HG02798 (cell line): ENCODE measurements around the gene CDH23.

Experiments
- ATAC-seq: cut with Tn5 transposase; IDR thresholded peaks from one replicate; pipeline ENCODE4 v1.9.1; 2021; ENCODE audit warnings: mild to moderate bottlenecking; ENCODE audit not compliant: unreplicated experiment, poor library complexity

CDH23 gene

DNA sequence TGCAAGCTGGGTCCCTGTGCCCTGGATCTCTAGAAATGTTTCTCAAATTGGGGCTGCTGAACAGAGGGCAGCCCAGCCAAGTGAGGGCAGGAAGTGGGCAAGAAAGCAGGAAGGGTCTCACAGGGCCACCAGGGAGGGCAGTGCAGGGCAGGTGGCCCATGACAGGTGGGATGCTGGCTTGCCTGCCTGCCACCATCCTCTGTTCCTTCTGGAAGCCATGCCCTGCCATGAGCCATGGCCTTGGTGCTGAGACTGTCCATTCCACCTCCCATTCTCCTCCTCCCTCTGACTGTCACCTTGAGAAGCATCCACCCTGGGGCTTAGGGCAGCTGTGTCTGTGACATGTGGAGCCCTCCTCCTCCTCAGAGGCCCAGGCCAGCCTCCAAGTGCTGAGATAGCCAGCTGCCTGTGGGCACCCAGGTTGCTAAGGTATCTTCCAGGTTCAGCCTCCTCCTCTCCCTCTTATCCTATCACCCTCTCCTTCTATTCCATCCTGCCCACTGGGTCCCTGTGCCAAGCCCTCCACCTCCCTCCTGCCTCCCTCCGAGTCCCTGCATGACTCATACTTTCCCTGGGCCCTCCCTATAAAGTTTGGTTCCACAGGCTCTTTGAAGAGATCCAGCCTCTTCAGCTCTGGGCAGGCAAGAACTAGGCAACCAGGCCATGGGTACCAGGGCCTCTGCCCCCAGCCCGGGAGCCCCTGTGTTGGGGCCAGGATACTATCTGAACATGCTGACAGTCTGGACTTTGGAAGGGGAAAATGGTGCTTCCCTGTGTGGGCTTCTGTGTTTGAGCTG lies 375.3 kb downstream of the CDH23 start:
- ATAC-seq, result no peak

DNA sequence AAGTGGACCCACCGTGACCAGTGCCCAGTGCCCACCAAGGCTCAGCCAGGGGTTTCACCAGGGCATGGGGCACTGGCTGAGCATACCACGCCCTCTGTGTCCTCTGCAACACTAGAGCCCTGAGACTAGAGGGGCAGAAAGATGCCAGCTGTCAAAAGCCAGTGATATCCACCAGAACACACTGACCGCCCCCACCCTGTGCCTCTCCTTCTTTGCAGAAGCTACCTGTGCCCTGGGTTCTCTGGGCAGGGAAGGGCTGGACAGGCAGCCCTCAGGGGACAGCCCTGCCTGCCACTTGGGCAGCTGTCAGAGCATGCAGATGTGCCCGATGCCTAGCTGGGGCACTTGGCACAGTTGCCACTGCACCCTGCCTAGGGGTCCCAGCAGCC lies 376.1 kb downstream of the CDH23 start:
- ATAC-seq, result no peak

DNA sequence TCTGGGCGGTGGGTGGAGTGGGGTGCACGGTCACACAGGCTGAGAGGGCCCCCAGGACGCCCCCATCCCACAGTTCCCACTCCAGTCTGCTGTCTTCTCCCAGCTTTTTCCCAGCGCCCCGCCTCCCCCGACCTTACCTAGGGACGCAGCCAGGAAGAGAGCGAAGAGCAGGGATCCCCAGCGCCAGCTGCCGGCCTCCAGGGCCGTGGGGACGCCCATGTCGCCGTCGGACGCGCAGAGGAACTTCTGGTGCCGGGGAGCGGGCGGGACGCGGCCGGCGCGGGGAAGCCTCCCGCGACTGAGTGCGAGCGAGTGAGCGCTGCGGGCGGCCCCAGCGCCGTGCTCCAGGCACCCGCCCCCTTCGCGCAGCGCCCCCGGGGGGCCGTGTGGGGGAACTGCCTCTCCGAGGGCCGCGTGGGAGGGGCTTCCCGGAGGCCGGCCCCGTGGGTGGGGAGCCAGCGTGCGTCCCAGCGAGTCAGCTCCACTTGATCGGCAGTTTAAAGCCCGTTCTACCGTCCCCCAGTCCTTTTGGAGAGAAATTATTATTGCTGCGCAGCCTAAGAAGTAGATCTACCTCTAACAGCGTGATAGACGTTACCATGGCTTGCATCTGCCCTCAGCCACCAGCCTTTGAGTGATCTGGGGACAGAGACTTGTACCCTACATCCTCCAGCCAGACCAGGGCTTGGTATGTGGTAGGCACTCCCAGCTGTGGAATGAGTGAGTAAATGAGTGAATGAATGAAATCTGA lies 376.7 kb downstream of the CDH23 start, which contains the start of gene VSIR:
VSIR (minus strand) TSS at position 300 of the 751 bp plus-strand sequence; CDS start at position 219, 81 bp downstream.
- ATAC-seq, result peak; percentile 72

DNA sequence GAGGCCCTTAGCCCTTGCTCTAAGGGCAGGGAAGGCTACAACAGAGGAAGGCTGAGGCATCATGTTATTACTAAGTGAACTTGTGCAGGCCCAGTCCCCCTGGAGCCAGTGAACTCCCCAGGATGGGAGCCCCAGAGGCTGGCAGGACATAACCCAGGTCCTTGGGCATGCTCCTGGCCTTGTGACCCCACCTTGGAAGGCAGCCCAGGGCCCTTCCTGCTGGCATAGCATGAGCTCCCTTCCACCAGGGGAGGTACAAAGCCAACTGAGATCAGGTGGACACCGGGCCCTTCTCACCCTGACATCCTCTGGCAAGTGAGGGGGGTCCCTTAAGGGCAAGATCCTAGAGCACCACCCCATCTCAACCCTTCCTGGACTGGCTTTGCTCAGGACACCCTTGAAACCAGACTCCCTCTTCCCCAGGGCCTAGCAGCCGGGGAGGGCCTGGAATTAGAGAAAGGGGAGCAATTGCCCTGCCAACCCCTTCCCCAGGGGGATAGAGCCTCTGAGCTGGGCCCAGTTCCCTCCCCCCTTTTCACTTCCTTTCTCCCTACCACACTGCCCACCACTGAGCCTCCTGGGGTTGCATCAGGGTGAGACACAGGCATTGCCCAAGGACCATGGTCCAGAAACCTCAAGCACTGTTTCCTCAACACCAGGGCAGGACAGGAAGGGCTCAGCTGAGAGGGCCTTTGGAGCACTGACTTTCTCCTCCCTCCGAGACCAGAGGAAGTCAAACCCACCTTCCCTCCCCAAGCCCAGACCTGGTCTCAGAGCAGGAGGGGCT lies 378.4 kb downstream of the CDH23 start:
- no peak for ATAC-seq

DNA sequence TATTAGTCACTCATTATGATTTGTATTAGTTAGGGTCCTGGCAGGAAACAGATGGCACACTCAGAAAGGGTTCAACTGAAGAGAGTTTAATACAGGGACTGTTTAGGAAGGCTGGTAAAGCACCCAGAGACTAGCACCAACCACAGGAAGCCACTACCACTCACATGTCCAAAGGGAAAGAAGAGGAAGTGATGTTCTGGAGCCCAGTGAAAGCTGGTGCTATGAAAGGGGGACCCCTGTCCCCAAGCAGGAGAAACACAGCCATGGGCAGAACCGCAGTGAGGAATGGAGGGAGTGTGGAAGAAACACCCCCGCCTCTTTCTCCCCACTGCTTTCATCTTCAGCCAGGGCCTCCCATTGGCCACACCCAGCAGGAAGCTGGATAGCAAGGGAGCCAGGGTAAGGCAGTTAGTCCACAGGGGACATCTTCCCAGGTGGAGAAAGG lies 379.8 kb downstream of the CDH23 start:
- ATAC-seq, result no peak

DNA sequence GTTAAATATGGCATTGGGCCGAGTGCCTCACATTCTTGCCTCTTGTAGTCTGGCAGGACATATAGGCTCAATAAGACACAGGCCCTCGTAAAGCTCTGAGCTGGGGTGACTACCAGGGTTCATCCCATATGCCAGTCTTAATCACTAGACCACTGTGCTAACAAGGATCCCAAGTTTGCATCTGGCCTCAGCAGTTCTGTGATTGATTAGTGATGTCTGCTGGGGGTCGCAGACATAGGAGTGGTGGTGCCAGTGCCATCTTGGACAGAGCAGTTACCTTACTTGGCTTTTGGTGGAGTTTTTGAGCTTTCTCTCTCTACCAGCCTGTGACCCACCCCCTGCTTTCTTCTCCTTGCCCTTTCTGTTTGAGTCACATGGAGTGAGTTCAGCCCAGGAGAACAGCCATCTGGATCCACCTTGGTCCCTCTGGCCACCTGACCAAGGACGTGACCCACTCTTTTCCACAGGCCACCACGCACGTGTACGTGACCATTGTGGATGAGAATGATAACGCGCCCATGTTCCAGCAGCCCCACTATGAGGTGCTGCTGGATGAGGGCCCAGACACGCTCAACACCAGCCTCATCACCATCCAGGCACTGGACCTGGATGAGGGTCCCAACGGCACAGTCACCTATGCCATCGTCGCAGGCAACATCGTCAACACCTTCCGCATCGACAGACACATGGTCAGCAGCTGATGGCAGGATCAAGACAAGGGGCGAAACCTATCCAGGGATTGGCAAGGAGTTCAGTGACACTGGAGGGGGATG lies 380.7 kb downstream of the CDH23 start:
- ATAC-seq, result no peak

DNA sequence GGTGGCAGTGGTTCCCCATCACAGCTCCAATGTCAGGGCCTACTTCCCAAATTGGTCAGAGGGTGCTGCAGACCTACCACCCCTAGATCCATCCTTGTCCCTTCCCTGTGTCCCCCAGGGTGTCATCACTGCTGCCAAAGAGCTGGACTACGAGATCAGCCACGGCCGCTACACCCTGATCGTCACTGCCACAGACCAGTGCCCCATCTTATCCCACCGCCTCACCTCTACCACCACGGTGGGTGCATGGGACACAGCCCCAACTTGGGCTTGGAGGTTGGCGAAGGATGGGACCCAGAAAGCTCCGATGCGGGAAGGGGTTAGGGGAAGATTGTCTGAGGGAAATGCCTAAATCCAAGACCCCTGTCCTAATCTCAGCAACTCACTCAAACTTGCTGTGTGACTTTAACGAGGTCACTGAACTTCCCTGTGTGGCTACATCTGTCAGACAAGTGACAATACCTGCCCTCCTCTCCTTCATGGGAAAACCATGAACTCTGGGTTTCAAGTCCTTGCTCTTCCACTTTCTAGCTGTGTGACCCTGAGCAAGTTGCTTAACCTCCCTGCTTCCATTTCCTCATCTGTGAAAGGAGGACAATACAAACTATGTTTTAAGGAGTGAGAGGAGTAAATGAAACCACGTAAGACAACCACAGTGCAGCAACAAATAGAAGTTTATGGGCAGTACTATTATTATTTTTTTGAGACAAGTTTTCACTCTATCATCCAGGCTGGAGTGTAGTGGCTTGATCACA lies 381.5 kb downstream of the CDH23 start:
- no peak for ATAC-seq

DNA sequence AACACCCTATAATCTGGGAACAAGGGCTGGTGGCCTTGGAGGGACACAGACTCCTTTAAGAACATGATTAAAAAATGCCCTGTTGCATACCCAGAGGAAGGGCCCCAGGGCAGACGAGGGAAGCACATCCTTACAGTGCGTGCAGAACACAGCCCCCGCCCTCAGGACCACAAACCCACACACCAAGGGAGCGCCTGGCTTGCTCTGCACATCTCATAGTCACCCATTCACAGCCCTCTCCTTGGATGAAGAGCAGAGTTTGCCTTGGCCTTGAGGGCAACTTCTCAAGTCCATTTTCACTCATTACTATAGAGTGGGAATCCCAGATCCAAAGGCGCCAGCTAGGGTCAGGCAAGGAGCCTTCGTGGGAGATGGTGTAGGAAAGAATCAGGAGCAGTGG lies 382.9 kb downstream of the CDH23 start:
- no peak for ATAC-seq

DNA sequence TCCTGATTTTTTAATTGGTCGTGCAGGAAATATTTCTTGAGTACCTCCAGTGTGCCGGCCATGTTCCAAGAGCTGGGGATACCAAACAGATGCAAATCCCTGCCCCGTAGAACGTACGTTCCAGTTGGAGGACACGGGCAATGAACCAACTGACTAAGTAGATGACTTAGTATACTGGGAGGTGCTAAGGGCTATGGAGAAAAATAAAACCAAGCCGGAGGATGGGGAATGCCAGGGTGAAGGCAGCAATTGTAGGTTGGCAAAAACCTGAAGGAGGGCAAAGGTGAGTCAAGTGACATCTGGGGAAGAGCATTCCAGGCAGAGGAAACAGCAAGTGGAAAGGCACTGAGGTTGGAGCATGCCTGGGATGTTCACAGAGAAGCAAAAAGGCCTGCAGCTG lies 383.4 kb downstream of the CDH23 start:
- ATAC-seq, result no peak

DNA sequence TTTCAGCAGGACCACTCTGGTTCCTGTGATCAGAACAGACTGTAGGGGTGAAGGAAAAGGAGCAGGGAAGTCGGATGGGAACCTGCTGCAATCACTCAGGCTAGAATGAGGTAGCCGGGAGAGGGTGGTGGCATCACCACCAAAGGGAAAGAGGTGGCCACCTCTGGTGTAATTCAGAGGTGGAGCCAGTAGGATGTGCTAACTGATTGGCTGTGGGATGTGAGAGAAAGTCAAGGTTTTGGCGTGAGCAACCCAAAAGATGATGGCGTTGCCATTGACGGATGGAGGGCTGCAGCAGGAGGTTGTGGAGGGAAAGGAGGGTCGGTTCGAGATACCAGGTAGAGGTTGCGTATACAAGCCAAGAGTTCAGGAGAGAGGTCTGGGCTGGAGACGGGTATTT lies 384.0 kb downstream of the CDH23 start:
- no peak for ATAC-seq

DNA sequence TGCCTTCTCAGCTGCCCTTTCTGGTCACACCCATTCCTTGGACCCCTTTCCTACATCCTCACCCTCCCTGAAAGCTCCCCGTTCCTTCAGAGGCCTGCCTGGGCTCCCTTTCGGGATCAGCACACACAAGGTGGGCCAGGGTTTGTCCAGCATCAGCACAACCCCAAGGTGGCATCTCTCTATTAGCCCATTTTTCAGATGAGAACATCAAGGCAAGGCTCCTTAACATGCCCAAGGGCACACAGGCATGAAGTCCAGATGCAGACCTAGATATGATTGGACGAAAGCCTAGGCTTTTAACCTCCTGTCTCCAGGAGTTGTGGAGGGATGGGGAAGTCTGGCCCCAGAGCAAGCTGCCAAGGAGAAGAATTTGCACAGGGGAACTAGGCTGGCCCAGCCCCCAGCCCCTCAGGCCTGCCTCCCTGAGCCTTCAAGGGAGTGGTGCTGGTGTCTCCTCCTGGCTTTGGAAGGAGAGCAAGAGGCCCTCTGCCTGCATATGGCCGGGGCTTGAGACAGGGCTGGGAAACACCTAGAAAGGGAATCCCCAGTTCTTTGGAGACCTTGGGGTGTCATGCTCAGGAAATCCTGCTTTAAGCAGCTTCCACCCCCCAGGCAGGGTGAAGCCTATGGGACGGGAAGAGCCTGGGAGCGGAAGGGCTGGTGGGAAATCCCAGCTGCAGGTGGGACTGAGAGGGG lies 385.6 kb downstream of the CDH23 start:
- no peak for ATAC-seq

DNA sequence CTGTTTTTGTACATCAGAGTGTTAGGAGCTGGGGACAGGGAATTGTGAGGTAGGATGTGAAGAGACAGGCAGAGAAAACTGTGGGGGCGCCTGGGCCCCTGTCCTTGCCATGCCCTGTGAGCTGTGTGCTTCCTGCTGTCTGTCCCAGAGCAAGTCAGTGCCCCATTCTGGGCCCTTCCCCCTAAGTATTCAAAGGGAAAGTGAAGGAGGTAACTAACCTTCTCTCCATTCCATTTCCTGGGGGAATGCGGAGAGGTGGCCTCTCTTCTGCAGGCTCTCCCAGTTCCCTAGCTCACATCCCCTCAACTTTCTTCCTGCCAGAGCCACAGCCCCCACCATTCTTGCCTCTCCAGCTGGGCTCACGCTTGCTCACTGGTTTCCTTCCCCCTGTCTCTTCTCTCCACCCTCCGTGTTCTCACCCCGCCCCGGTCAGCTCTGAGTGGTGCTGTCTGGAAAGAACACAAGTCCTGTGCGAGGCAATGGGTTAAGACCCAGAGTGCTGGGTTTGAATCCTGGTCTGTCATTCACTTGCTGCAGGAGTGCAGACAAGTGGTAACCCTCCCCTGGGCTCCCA lies 386.3 kb downstream of the CDH23 start:
- no peak for ATAC-seq

DNA sequence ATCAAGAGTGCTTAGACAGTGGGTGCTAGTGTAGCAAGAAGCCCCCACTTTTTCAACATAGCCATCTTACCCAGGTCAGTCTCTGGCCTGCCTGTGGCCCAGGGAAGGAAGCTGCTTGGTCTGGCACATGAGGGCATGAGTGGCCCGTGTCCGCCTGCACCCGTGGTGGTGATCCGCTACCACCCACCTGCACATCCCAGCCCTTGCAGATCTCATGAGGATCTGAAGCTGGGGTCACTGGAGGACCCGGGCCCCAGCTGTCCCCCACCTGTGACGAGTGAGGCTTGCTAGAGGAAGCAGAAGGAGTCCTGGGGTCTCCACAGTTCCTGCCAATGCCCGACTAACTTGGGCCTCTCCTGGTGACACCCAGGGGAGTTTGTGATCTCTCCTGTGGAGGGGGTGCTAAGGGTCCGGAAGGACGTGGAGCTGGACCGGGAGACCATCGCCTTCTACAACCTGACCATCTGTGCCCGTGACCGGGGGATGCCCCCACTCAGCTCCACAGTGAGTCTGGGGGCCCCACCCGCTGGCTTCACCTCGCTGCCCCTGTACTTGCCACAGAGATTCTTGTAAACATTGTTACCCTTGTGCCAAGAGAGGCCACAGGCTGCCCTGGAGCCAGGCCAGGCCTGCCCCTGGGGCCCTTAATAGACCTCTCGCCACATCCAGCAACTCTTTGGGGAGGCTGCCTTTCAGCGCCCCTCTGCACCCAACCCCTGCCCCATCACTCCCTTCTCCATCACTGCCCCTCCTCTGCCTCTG lies 387.4 kb downstream of the CDH23 start:
- ATAC-seq, result no peak

DNA sequence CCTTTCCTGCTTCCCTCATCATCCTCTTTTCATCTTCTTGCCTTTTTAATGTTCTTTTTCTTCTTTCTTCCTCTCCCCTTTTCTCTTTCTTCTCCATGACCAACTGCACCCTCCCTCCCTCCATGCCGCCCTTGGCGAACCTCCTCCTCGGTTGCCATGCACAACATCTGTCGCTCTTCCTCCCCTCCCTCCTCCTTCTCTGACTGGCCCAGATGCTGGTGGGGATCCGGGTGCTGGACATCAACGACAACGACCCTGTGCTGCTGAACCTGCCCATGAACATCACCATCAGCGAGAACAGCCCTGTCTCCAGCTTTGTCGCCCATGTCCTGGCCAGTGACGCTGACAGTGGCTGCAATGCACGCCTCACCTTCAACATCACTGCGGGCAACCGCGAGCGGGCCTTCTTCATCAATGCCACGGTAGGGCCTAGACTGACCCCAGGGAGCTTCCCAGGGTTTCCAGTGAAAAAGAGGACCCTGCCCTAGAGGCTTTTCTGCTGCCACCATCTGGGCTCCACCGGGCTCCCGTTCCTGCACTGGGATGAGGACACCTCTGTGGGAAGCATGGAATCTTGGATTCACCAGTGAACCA lies 388.1 kb downstream of the CDH23 start:
- no peak for ATAC-seq

DNA sequence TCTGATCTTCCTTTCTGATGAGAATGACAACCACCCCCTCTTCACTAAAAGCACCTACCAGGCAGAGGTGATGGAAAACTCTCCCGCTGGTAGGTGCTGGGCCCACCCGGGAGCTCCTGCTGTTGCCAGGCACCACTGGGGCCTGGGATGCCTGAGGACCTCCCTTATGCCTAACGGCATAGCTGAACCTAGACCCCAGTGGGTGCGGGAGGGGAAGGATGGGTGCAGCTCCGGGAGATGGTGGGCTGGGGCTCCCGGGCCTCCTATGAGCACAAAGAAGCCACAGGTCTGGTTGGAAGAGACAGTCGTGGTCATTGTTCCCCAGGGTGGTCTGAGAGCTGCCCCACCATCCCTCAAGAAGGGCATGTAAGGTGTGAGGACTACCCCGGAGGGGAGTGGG lies 392.2 kb downstream of the CDH23 start:
- ATAC-seq, result no peak

DNA sequence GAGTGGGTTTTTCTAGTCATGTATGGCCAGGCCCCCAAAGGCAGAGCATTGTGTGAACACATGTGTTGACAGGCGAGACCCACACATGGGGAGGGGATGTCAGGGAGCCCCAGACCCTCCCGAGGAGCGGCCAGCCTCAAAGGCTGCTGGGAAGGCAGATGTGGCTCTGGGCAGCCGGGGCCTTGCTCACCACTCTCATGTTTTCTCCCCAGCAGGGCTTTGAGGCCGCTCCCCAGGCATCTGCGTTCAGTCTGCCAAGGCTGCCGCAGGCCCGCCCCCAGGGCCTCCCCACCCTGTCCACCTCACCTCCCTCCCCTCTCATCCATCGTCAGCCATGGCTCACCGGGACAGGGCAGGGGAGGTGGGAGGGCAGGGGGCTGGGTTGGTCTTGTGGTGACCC lies 393.2 kb downstream of the CDH23 start:
- ATAC-seq, result no peak

DNA sequence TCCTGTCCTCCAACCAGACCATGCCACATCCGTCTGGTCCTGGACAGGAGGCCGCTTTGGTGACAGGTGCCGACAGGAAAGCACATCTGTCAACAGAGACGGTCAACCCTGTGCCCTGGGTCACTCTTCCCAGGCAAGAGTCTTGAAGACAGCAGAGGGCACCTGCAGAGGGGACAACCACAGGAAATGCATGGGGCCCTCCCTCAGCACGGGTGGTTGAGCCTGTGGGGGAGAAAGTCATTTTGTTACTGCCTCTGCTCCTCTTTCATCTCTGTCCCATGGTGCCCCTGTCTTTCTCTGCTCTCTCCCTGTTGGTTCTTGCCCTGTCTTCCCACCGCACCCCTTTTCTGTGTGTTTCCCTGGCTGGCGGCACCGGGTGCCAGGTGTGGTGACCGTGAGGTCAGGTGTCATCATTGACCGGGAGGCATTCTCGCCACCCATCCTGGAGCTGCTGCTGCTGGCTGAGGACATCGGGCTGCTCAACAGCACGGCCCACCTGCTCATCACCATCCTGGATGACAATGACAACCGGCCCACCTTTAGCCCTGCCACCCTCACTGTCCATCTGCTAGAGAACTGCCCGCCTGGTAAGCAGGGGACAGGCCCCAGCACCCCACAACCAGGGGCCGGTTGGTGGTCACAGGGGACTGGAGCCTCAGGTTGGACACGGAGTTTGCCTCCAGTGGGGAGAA lies 394.2 kb downstream of the CDH23 start:
- ATAC-seq, result no peak
